Measurements from ENCODE around the gene HIPK2. TPM values are rescaled to one million over a fixed set of nuclear protein-coding genes. Genes with fewer than 3 reads are reported as not detected.

HIPK2 gene
- total RNA-seq, 1 donor from 2014 or later = 23.0 TPM

DNA sequence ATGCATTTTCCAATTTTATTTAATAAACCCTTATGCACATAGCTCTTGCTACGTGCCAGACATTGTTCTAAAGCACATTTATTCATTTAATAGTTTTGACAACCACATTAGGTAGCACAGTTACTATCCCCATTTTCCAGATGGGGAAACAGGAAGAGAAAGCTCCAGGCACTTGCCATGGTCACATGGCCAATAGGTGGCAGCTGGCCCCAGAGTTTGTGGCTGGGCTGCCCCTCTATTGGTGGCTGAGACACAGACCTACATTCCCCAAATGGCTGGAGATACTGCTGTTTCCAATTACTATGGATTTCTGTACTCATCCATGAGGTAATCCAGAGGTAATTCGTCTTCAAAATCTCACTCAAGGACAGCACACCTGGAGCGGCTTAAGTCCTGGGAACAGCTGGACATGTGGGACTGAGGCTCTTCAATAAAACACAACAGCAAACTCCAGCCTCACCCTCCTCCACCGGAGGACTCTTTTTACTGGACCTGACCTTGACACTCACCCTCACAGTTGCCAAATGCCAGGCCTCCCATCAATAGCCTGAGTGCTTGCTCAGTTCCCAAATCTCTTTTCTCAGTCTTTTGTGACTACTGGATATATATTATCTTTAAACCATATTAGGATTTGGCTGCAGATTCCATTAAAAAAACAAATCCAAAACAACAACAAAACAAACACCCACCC is 148.3 kb downstream of the HIPK2 start:
- no peak overlapping the region for H3K4me3 Mint-ChIP-seq

DNA sequence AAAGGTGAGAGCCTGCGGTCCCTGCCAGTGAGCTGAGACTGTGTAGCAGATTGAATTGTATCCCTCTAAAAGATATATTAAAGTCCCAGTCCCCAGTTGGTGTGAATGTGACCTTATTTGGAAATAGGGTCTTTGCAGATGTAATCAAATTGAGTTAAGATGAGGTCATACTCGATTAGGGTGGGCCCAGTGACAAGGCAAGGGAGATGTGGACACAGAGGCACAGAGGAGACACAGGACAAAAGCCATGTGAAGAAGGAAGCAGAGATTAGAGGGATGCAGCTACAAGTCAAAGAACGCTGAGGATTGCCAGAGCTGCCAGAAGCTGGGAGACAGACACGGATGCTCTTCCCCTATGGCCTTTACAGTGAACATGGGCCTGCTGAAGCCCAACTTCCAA is 150.0 kb downstream of the HIPK2 start:
- H3K9me3 Mint-ChIP-seq = no peaks in the 10 kb centered on the region
- POLR2A ChIA-PET = no interaction called here
- DNase-seq (no peak), ATAC-seq (ENCODE audit: low read depth) (no peak)
- no peaks in the 10 kb centered on the region for H3K27me3 Mint-ChIP-seq
- CTCF ChIA-PET = no interaction called here
- TF ChIP-seq, protein P1, sequence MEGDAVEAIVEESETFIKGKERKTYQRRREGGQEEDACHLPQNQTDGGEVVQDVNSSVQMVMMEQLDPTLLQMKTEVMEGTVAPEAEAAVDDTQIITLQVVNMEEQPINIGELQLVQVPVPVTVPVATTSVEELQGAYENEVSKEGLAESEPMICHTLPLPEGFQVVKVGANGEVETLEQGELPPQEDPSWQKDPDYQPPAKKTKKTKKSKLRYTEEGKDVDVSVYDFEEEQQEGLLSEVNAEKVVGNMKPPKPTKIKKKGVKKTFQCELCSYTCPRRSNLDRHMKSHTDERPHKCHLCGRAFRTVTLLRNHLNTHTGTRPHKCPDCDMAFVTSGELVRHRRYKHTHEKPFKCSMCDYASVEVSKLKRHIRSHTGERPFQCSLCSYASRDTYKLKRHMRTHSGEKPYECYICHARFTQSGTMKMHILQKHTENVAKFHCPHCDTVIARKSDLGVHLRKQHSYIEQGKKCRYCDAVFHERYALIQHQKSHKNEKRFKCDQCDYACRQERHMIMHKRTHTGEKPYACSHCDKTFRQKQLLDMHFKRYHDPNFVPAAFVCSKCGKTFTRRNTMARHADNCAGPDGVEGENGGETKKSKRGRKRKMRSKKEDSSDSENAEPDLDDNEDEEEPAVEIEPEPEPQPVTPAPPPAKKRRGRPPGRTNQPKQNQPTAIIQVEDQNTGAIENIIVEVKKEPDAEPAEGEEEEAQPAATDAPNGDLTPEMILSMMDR (IDR thresholded peaks at IDR 0.05) = no peak
- no peak overlapping the region for H3K4me3 Mint-ChIP-seq
- H3K36me3 Mint-ChIP-seq (ENCODE audit: low read depth) = peaks cover 73% of the 10 kb centered on the region
- intact Hi-C loops (cut with micrococcal nuclease) = loop anchor here (10.0 kb wide), 1 partner anchor 193 kb away; no protein-coding TSS in a partner anchor
- H3K27ac Mint-ChIP-seq = no peak overlapping the region
- peaks cover 15% of the 10 kb centered on the region for H3K4me1 Mint-ChIP-seq

More for the DNA sequence above, 148.3 kb downstream of the HIPK2 start:
- no peaks in the 10 kb centered on the region for H3K27me3 Mint-ChIP-seq
- DNase-seq (no peak), ATAC-seq (ENCODE audit: low read depth) (no peak)
- H3K9me3 Mint-ChIP-seq = no peaks in the 10 kb centered on the region
- TF ChIP-seq, protein P1 (IDR thresholded peaks at IDR 0.05) = no peak
- ChIA-PET POLR2A (no interaction called here), CTCF (interaction anchor here (1.0 to 1.7 kb wide), 2 partner anchors 9 to 16 kb away, joined by 3 to 9 read pairs; no protein-coding TSS in a partner anchor)
- H3K4me1 Mint-ChIP-seq = peaks cover 15% of the 10 kb centered on the region
- H3K36me3 Mint-ChIP-seq (ENCODE audit: low read depth) = peaks cover 72% of the 10 kb centered on the region
- no peak overlapping the region for H3K27ac Mint-ChIP-seq
- intact Hi-C loops (cut with micrococcal nuclease) = loop anchor here (10.0 kb wide), 1 partner anchor 195 kb away; no protein-coding TSS in a partner anchor

GRCh38 chr7:139626817-139627216 is 151.0 kb downstream of the HIPK2 start:
- ChIA-PET POLR2A (no interaction called here), CTCF (no interaction called here)
- peaks cover 70% of the 10 kb centered on the region for H3K36me3 Mint-ChIP-seq (ENCODE audit: low read depth)
- H3K4me1 Mint-ChIP-seq = peaks cover 15% of the 10 kb centered on the region
- ATAC-seq (ENCODE audit: low read depth) (no peak), DNase-seq (no peak)
- intact Hi-C loops (cut with micrococcal nuclease) = loop anchor here (10.0 kb wide), 1 partner anchor 192 kb away; no protein-coding TSS in a partner anchor
- no peaks in the 10 kb centered on the region for H3K27me3 Mint-ChIP-seq
- H3K4me3 Mint-ChIP-seq = no peak overlapping the region
- TF ChIP-seq, protein P1 (IDR thresholded peaks at IDR 0.05) = no peak
- peak overlapping the region; percentile 8 for H3K27ac Mint-ChIP-seq
- no peaks in the 10 kb centered on the region for H3K9me3 Mint-ChIP-seq

DNA sequence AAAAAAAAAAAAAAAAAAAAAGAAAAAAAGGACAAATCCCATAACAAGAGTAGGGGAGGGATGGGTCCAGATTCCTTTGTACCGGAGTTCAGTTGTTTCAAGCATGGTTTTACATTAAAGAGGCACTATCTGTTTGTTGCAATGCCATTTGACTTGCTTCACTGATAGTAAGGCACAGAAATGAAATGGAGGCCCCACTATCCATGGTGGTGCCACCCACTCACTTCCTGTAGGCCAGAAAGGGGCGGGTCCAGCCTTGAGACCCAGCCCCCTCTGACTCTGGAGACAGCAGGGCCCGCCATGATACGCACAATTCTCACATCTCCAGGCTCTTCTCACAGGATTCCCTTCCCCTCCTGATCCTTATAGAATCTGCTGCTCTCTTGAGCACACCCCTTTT is 154.3 kb downstream of the HIPK2 start:
- peaks cover 50% of the 10 kb centered on the region for H3K36me3 Mint-ChIP-seq (ENCODE audit: low read depth)
- no peaks in the 10 kb centered on the region for H3K9me3 Mint-ChIP-seq
- no peak overlapping the region for H3K4me3 Mint-ChIP-seq
- H3K27me3 Mint-ChIP-seq = no peaks in the 10 kb centered on the region
- no peak for DNase-seq
- H3K4me1 Mint-ChIP-seq = peaks cover 15% of the 10 kb centered on the region
- ChIA-PET POLR2A (no interaction called here), CTCF (no interaction called here)
- no peak overlapping the region for H3K27ac Mint-ChIP-seq
- intact Hi-C loops (cut with micrococcal nuclease) = loop anchor here (10.0 kb wide), 1 partner anchor 189 kb away; no protein-coding TSS in a partner anchor
- TF ChIP-seq, protein P1 (IDR thresholded peaks at IDR 0.05) = no peak
- peak; percentile 34 for ATAC-seq (ENCODE audit: low read depth)

- Mint-ChIP-seq H3K4me3 (no peak overlapping the region), H3K9me3 (no peaks in the 10 kb centered on the region), H3K36me3 (ENCODE audit: low read depth) (peaks cover 37% of the 10 kb centered on the region), H3K4me1 (no peaks in the 10 kb centered on the region), H3K27me3 (no peaks in the 10 kb centered on the region), H3K27ac (no peak overlapping the region)
- ChIA-PET CTCF (interaction anchor here (1.1 to 4.2 kb wide), 3 partner anchors 8 to 26 kb away, joined by 3 to 26 read pairs (median 5); no protein-coding TSS in a partner anchor), POLR2A (no interaction called here)
- ATAC-seq (ENCODE audit: low read depth) = peak; percentile 49
- intact Hi-C loops (cut with micrococcal nuclease) = loop anchor here (10.0 kb wide), 1 partner anchor 186 kb away; no protein-coding TSS in a partner anchor
- no peak for DNase-seq
- TF ChIP-seq, protein P1 (IDR thresholded peaks at IDR 0.05) = no peak
Measured at GRCh38 chr7:139620676-139621344, 157.0 kb downstream of the HIPK2 start.

Measured in activated B cell treated with CpG ODN at 0.5 μM for 24 hours (primary cell).